Endothelial cell of umbilical vein (primary cell): ENCODE measurements around the gene ABHD17A. TPM values are rescaled to one million over a fixed set of nuclear protein-coding genes. Genes with fewer than 3 reads are reported as not detected.

Source experiments
- BruUV-seq: library from RNA; stranded (reverse); fragments of 400-500 nt; replicated peaks from 2 replicates; lab custom pipeline; 2021; lab: Mats Ljungman, UMichigan
- CTCF ChIA-PET: fragments of 300-600, 350-600 bp; sonication (Branson Sonifier 250); formaldehyde crosslinking; loops from one replicate; lab custom pipeline; 2021; ENCODE audit warnings: antibody characterized with exemption, inconsistent platforms; lab: Charles Lee
- POLR2A ChIA-PET: fragments of 300-600, 350-600 bp; sonication (Branson Sonifier 250); formaldehyde crosslinking; loops from one replicate; lab custom pipeline; 2021; ENCODE audit warnings: antibody characterized with exemption, inconsistent platforms; lab: Charles Lee
- DNase-seq: peaks from one replicate; pipeline ENCODE4 v3.0.0-alpha.2; 2011; ENCODE audit warnings: low read depth, low spot score
- FAIRE-seq: peaks from 2 replicates; lab custom pipeline; 2011; peaks lifted over from hg19 to GRCh38; lab: Jason Lieb, UNC
- H2AFZ ChIP-seq: 2 replicates; pipeline ENCODE4 v1.6.0; 2012; ENCODE audit warnings: low read depth, low read length, control low read depth, inconsistent platforms
- H3K27ac ChIP-seq: 2 replicates; pipeline ENCODE4 v1.5.1; 2011; ENCODE audit warnings: low read depth, mild to moderate bottlenecking, control low read depth, low read length, moderate library complexity; ENCODE audit not compliant: insufficient read depth
- H3K27me3 ChIP-seq, 2 experiments: 2 replicates each; pipeline versions ENCODE4 v1.6.0 to v1.6.1; 2011; ENCODE audit warnings: low read length in 2 of 2, mixed read lengths in 1 of 2; ENCODE audit not compliant: control insufficient read depth in 2 of 2, insufficient read depth in 2 of 2
- H3K36me3 ChIP-seq, 2 experiments: 2 replicates in 1 of 2; 3 replicates in 1 of 2; pipeline ENCODE4 v1.5.1; 2011; ENCODE audit warnings: low read length in 2 of 2, mild to moderate bottlenecking in 1 of 2, moderate library complexity in 1 of 2; ENCODE audit not compliant: control insufficient read depth in 2 of 2, insufficient read depth in 2 of 2; ENCODE audit errors: extremely low read depth in 1 of 2
- H3K4me1 ChIP-seq: 3 replicates; pipeline ENCODE4 v1.5.1; 2011; ENCODE audit warnings: mild to moderate bottlenecking, low read length; ENCODE audit not compliant: control insufficient read depth, insufficient read depth; ENCODE audit errors: extremely low read depth
- H3K4me2 ChIP-seq: 2 replicates; pipeline ENCODE4 v1.6.1; 2011; ENCODE audit warnings: low read length, control low read depth, mixed read lengths; ENCODE audit not compliant: insufficient read depth
- H3K4me3 ChIP-seq, 3 experiments: fragments of 200-600 bp in 1 of 3; sonication (generic), shearing (Covaris generic) in 1 of 3; replicated peaks in 1 of 3; 2 replicates each; pipeline ENCODE4 v1.5.1; 2011 to 2016; ENCODE audit warnings: control low read depth in 3 of 3, low read length in 3 of 3, mild to moderate bottlenecking in 2 of 3, inconsistent platforms in 1 of 3, low read depth in 1 of 3, moderate library complexity in 1 of 3; ENCODE audit not compliant: insufficient read depth in 1 of 3
- H3K79me2 ChIP-seq: 2 replicates; pipeline ENCODE4 v1.6.0; 2012; ENCODE audit warnings: low read length, inconsistent platforms; ENCODE audit not compliant: control insufficient read depth, insufficient read depth
- H3K9ac ChIP-seq: replicated peaks from 2 replicates; pipeline ENCODE3; 2011; ENCODE audit warnings: low read length, control low read depth; ENCODE audit not compliant: insufficient read depth; ENCODE audit errors: extremely low read depth
- H3K9me1 ChIP-seq: replicated peaks from 3 replicates; pipeline ENCODE4 v1.6.0; 2011; ENCODE audit warnings: mild to moderate bottlenecking, low read length; ENCODE audit not compliant: control insufficient read depth, insufficient read depth; ENCODE audit errors: extremely low read depth
- H3K9me3 ChIP-seq: replicated peaks from 2 replicates; pipeline ENCODE4 v1.5.1; 2012; ENCODE audit warnings: low read length, inconsistent platforms; ENCODE audit not compliant: control insufficient read depth, insufficient read depth
- H4K20me1 ChIP-seq: replicated peaks from 2 replicates; pipeline ENCODE3; 2011; ENCODE audit warnings: mild to moderate bottlenecking, low read length; ENCODE audit not compliant: control insufficient read depth, insufficient read depth; ENCODE audit errors: extremely low read depth
- EZH2 ChIP-seq: IDR thresholded peaks from 2 replicates; pipeline ENCODE4 v1.6.1; 2012; ENCODE audit warnings: borderline replicate concordance, low read depth, mild to moderate bottlenecking, moderate library complexity, low read length, inconsistent platforms; ENCODE audit not compliant: severe bottlenecking
- FOS ChIP-seq: IDR thresholded peaks from 2 replicates; pipeline ENCODE4 v1.6.1; 2011; ENCODE audit warnings: mild to moderate bottlenecking, low read length, moderate library complexity, borderline replicate concordance; ENCODE audit not compliant: insufficient read depth
- GATA2 ChIP-seq: IDR thresholded peaks from 2 replicates; pipeline ENCODE4 v1.7.0; 2011; ENCODE audit warnings: low read depth, mild to moderate bottlenecking, moderate library complexity, mixed read lengths, low read length; ENCODE audit not compliant: insufficient read length, insufficient read depth
- JUN ChIP-seq: IDR thresholded peaks from 2 replicates; pipeline ENCODE4 v1.6.1; 2011; ENCODE audit warnings: borderline replicate concordance, low read depth; ENCODE audit not compliant: insufficient read length, insufficient read depth
- MYC ChIP-seq: IDR thresholded peaks from one replicate; pipeline ENCODE4 v1.6.1; 2011; ENCODE audit warnings: mild to moderate bottlenecking, low read depth, low read length
- POLR2A ChIP-seq: IDR thresholded peaks from 2 replicates; pipeline ENCODE4 v1.6.1; 2012; ENCODE audit warnings: low read depth, mild to moderate bottlenecking, control low read depth, low read length
- POLR2AphosphoS5 ChIP-seq: IDR thresholded peaks from 2 replicates; pipeline ENCODE4 v1.6.1; 2012; ENCODE audit warnings: low read depth, mild to moderate bottlenecking, control low read depth, low read length, moderate library complexity; ENCODE audit not compliant: insufficient read depth
- dilution Hi-C: fragments of 300-500 bp; cut with MboI; formaldehyde crosslinking; loops from one replicate; pipeline ENCODE4 v1.15.0; 2019; ENCODE audit warnings: low sequenced_read_pairs; ENCODE audit not compliant: extremely low pct_ligation_motif_present
- intact Hi-C: fragments of 100-400 bp; cut with micrococcal nuclease; formaldehyde crosslinking; loops from one replicate; pipeline ENCODE4 v1.10.0; 2022
- polyA plus RNA-seq, 4 experiments: library from polyadenylated mRNA; depleted of rRNA in 3 of 4; stranded (reverse) in 3 of 4; unstranded in 1 of 4; fragments of >200 nt; gene quantifications; 2 replicates each; pipeline versions ENCODE4 v1.2.1 to v1.2.3, GENCODE V29; 2011 to 2012; ENCODE audit warnings: missing spikeins in 1 of 4
- total RNA-seq: library from RNA; stranded (reverse); gene quantifications from 2 replicates; pipeline ENCODE4 v1.2.3, GENCODE V29; 2021
- TF ChIP-seq, protein P1 (sequence below), 2 donors: IDR thresholded peaks; 1 replicate in 1 of 2; 2 replicates in 1 of 2; pipeline ENCODE4 v1.5.1; 2011; ENCODE audit warnings: low read length in 2 of 2, mild to moderate bottlenecking in 2 of 2, moderate library complexity in 2 of 2, control low read depth in 1 of 2, inconsistent platforms in 1 of 2, low read depth in 1 of 2; ENCODE audit not compliant: insufficient read depth in 1 of 2; ENCODE audit errors: extremely low read depth in 1 of 2
- TF ChIP-seq, protein P2 (sequence below): IDR thresholded peaks from 2 replicates; pipeline ENCODE4 v1.6.1; 2011; ENCODE audit not compliant: insufficient read depth, insufficient read length

ABHD17A gene
- total and polyA plus RNA-seq, 2 donors (not counting 3 experiments of a cell fraction or from before 2014, with no cell fraction given): 89.8 to 143 TPM

DNA sequence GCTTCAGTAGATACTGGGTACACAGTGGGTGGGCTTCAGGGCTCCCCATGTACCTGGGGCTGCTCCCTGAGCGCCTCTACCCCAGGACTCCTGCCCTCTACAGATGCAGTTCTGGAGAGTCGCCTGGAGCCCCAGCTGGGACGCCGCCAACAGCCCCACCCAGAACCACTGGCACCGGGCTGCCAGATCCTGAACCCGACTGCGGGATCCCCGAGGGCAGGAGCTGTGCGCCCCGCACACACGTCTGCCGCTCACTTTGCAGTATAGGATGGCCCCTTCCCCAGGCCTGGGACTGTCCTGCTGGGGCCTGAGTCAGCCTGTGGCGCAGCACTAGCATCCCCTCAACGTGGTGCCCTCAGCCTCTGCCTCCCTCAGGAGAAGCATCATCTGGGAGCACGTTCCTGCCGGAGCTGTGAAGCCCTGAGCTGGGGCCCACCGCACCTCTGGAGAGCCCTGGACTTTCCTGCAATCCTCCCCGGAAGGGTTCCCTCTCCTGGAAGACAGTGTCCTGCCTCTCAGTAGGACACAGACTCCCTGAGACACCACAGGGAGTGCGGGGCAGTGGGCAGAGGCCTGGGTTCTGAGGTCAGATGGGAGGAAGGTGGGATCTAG is 40.7 kb downstream of the ABHD17A start:
- no peak overlapping the region for H2AFZ ChIP-seq
- ChIA-PET POLR2A (no interaction called here), CTCF (no interaction called here)
- peaks cover 25% of the 10 kb centered on the region for H3K4me1 ChIP-seq
- intact Hi-C loops (no loop called here), dilution Hi-C loops (no loop called here)
- no peak overlapping the region for H3K27ac ChIP-seq
- H3K4me2 ChIP-seq: no peak overlapping the region
- no peak for DNase-seq
- no peaks in the 10 kb centered on the region for H3K27me3 ChIP-seq
- no peak for FAIRE-seq
- H3K79me2 ChIP-seq: peaks cover 82% of the 10 kb centered on the region
- H3K9ac ChIP-seq: no peak overlapping the region
- TF ChIP-seq JUN (no peak), GATA2 (no peak), EZH2 (no peak), MYC (no peak), FOS (no peak), POLR2AphosphoS5 (no peak), POLR2A (no peak)
- TF ChIP-seq, protein P1, sequence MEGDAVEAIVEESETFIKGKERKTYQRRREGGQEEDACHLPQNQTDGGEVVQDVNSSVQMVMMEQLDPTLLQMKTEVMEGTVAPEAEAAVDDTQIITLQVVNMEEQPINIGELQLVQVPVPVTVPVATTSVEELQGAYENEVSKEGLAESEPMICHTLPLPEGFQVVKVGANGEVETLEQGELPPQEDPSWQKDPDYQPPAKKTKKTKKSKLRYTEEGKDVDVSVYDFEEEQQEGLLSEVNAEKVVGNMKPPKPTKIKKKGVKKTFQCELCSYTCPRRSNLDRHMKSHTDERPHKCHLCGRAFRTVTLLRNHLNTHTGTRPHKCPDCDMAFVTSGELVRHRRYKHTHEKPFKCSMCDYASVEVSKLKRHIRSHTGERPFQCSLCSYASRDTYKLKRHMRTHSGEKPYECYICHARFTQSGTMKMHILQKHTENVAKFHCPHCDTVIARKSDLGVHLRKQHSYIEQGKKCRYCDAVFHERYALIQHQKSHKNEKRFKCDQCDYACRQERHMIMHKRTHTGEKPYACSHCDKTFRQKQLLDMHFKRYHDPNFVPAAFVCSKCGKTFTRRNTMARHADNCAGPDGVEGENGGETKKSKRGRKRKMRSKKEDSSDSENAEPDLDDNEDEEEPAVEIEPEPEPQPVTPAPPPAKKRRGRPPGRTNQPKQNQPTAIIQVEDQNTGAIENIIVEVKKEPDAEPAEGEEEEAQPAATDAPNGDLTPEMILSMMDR (IDR thresholded peaks at IDR 0.05; ENCODE audit: extremely low read depth in 1 of 2, insufficient read depth in 1 of 2, low read depth in 1 of 2, low read length in 2 of 2): no peak
- TF ChIP-seq, protein P2, sequence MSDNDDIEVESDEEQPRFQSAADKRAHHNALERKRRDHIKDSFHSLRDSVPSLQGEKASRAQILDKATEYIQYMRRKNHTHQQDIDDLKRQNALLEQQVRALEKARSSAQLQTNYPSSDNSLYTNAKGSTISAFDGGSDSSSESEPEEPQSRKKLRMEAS: no peak
- H3K9me1 ChIP-seq: no peaks in the 10 kb centered on the region
- no TSS peak for BruUV-seq
- H3K36me3 ChIP-seq: peaks cover 0 to 2% of the 10 kb centered on the region in 2 experiments
- H3K9me3 ChIP-seq: no peaks in the 10 kb centered on the region
- no peak overlapping the region for H3K4me3 ChIP-seq
- no peaks in the 10 kb centered on the region for H4K20me1 ChIP-seq
